ENCODE data around the gene EFCAB13. TPM values are rescaled to one million over a fixed set of nuclear protein-coding genes. Genes with fewer than 3 reads are reported as not detected.

The EFCAB13 gene
- total and polyA plus RNA-seq, 4 donors = 0.56 to 21.4 (median 3.6) TPM

- no peaks in the 10 kb centered on the region for H3K27me3 ChIP-seq (ENCODE audit: control insufficient read depth in 3 of 3, insufficient read depth in 3 of 3, low read length in 2 of 3)
- no peak overlapping the region for H3K9ac ChIP-seq (ENCODE audit: insufficient read depth in 1 of 2, low read length in 2 of 2)
- no peak for DNase-seq
- no peak overlapping the region for H3K27ac ChIP-seq (ENCODE audit: low read depth in 1 of 2, low read length in 1 of 2)
- ATAC-seq (ENCODE audit: insufficient read depth, low FRiP score) = no peak
- H3K9me3 ChIP-seq (ENCODE audit: control insufficient read depth in 4 of 4, insufficient read depth in 3 of 4, low read length in 3 of 4) = no peaks in the 10 kb centered on the region
- H3K36me3 ChIP-seq (ENCODE audit: control insufficient read depth in 4 of 4, insufficient read depth in 4 of 4, low read length in 4 of 4) = no peaks in the 10 kb centered on the region
- WGBS, 2 donors = 85 to 88% methylated on average over 6 of the region's 6 CpGs
- H3K4me1 ChIP-seq (ENCODE audit: control insufficient read depth in 5 of 5, insufficient read depth in 5 of 5, low read length in 5 of 5) = peaks cover 0 to 2% (median 0%) of the 10 kb centered on the region in 5 donors
- H3K4me3 ChIP-seq = no peak overlapping the region
- TF ChIP-seq CTCF (IDR thresholded peaks at IDR 0.05; ENCODE audit: control extremely low read depth, extremely low read depth) = no peak
Observed at GRCh38 chr17:47286198-47286914, 37.4 kb upstream of the EFCAB13 start.

- Histone ChIP-seq H3K36me3 (ENCODE audit: control insufficient read depth in 4 of 4, insufficient read depth in 4 of 4, low read length in 4 of 4) (no peaks in the 10 kb centered on the region), H3K4me3 (no peak overlapping the region), H3K9ac (ENCODE audit: insufficient read depth in 1 of 2, low read length in 2 of 2) (no peak overlapping the region), H3K4me1 (ENCODE audit: control insufficient read depth in 5 of 5, insufficient read depth in 5 of 5, low read length in 5 of 5) (peaks cover 0 to 2% (median 0%) of the 10 kb centered on the region in 5 donors), H3K9me3 (ENCODE audit: control insufficient read depth in 4 of 4, insufficient read depth in 3 of 4, low read length in 3 of 4) (no peaks in the 10 kb centered on the region), H3K27ac (ENCODE audit: low read depth in 1 of 2, low read length in 1 of 2) (no peak overlapping the region), H3K27me3 (ENCODE audit: control insufficient read depth in 3 of 3, insufficient read depth in 3 of 3, low read length in 2 of 3) (no peaks in the 10 kb centered on the region)
- ATAC-seq (ENCODE audit: insufficient read depth, low FRiP score) (no peak), DNase-seq (no peak)
- 92 to 94% methylated on average over 4 of the region's 4 CpGs for WGBS, 2 donors
- no peak for TF ChIP-seq CTCF (IDR thresholded peaks at IDR 0.05; ENCODE audit: control extremely low read depth, extremely low read depth)
Observed at GRCh38 chr17:47287068-47287467, 36.7 kb upstream of the EFCAB13 start.

- H3K27ac ChIP-seq (ENCODE audit: low read depth in 1 of 2, low read length in 1 of 2) = no peak overlapping the region
- H3K4me1 ChIP-seq (ENCODE audit: control insufficient read depth in 5 of 5, insufficient read depth in 5 of 5, low read length in 5 of 5) = peaks cover 0 to 5% (median 0%) of the 10 kb centered on the region in 5 donors
- TF ChIP-seq CTCF (IDR thresholded peaks at IDR 0.05; ENCODE audit: control extremely low read depth, extremely low read depth) = no peak
- H3K4me3 ChIP-seq = no peak overlapping the region
- 84% methylated on average over 2 of the region's 2 CpGs for WGBS, 2 donors
- H3K9ac ChIP-seq (ENCODE audit: insufficient read depth in 1 of 2, low read length in 2 of 2) = no peak overlapping the region
- ATAC-seq (ENCODE audit: insufficient read depth, low FRiP score) = no peak
- no peaks in the 10 kb centered on the region for H3K9me3 ChIP-seq (ENCODE audit: control insufficient read depth in 4 of 4, insufficient read depth in 3 of 4, low read length in 3 of 4)
- H3K36me3 ChIP-seq (ENCODE audit: control insufficient read depth in 4 of 4, insufficient read depth in 4 of 4, low read length in 4 of 4) = no peaks in the 10 kb centered on the region
- H3K27me3 ChIP-seq (ENCODE audit: control insufficient read depth in 3 of 3, insufficient read depth in 3 of 3, low read length in 2 of 3) = no peaks in the 10 kb centered on the region
- no peak for DNase-seq
Observed at GRCh38 chr17:47287639-47288038, 36.1 kb upstream of the EFCAB13 start.
